ENCODE data around the gene KRT5. TPM values are rescaled to one million over a fixed set of nuclear protein-coding genes. Genes with fewer than 3 reads are reported as not detected.
"Not testable (repeated sequence)": the region's sequence is repeated elsewhere in the genome, so short reads cannot be mapped to it uniquely, and the experiment has no call there.

Gene KRT5
- total RNA-seq, 6 experiments from 2014 or later: 0.66 TPM; not detected in 5

- Histone ChIP-seq H3K4me3 (no peak overlapping the region), H3K36me3 (no peaks in the 10 kb centered on the region), H3K9me3 (no peaks in the 10 kb centered on the region), H3K27me3 (no peaks in the 10 kb centered on the region), H3K27ac (no peak overlapping the region), H3K4me1 (no peaks in the 10 kb centered on the region)
- WGBS (ENCODE audit: insufficient coverage, low coverage, low lambda C conversion rate, missing lambda C conversion rate): 36% methylated on average over 1 of the region's 1 CpG
- intact Hi-C loops (cut with DNase I): no loop called here
- TF ChIP-seq POLR2A (IDR thresholded peaks at IDR 0.05) (no peak), CTCF (IDR thresholded peaks at IDR 0.05) (no peak)
- DNase-seq (no peak), ATAC-seq (no peak)
These were observed 17.3 kb downstream of the KRT5 start for GRCh38 chr12:52502877-52503276.

- H3K27me3 ChIP-seq: no peaks in the 10 kb centered on the region
- no peak overlapping the region for H3K27ac ChIP-seq
- no peaks in the 10 kb centered on the region for H3K9me3 ChIP-seq
- DNase-seq (no peak), ATAC-seq (no peak)
- H3K4me1 ChIP-seq: no peaks in the 10 kb centered on the region
- 88% methylated on average over 7 of the region's 7 CpGs for WGBS (ENCODE audit: insufficient coverage, low coverage, low lambda C conversion rate, missing lambda C conversion rate)
- TF ChIP-seq POLR2A (IDR thresholded peaks at IDR 0.05): no peak
- no peak for TF ChIP-seq CTCF (IDR thresholded peaks at IDR 0.05)
- no peaks in the 10 kb centered on the region for H3K36me3 ChIP-seq
- intact Hi-C loops (cut with DNase I): no loop called here
- H3K4me3 ChIP-seq: no peak overlapping the region
These were observed 18.7 kb downstream of the KRT5 start for GRCh38 chr12:52501490-52501889.

- H3K27me3 ChIP-seq; ATAC-seq; H3K9me3 ChIP-seq; H3K27ac ChIP-seq; DNase-seq; H3K36me3 ChIP-seq; H3K4me1 ChIP-seq; intact Hi-C loops (cut with DNase I); H3K4me3 ChIP-seq: not testable (repeated sequence)
- WGBS (ENCODE audit: insufficient coverage, low coverage, low lambda C conversion rate, missing lambda C conversion rate): 66% methylated on average over 4 of the region's 6 CpGs
These were observed 19.6 kb downstream of the KRT5 start for GRCh38 chr12:52500574-52500973.

- no peaks in the 10 kb centered on the region for H3K27me3 ChIP-seq
- H3K4me1 ChIP-seq: no peaks in the 10 kb centered on the region
- WGBS (ENCODE audit: insufficient coverage, low coverage, low lambda C conversion rate, missing lambda C conversion rate): 55% methylated on average over 5 of the region's 5 CpGs
- no peak overlapping the region for H3K4me3 ChIP-seq
- no peak overlapping the region for H3K27ac ChIP-seq
- ATAC-seq: no peak
- no peak for TF ChIP-seq POLR2A (IDR thresholded peaks at IDR 0.05)
- TF ChIP-seq CTCF (IDR thresholded peaks at IDR 0.05): no peak
- no peaks in the 10 kb centered on the region for H3K9me3 ChIP-seq
- H3K36me3 ChIP-seq: no peaks in the 10 kb centered on the region
- DNase-seq: no peak
- intact Hi-C loops (cut with DNase I): no loop called here
These were observed 20.2 kb downstream of the KRT5 start for GRCh38 chr12:52499806-52500560.

GRCh38 chr12:52498946-52499345 lies 21.2 kb downstream of the KRT5 start:
- intact Hi-C loops (cut with DNase I): no loop called here
- H3K9me3 ChIP-seq: no peaks in the 10 kb centered on the region
- no peak for TF ChIP-seq CTCF (IDR thresholded peaks at IDR 0.05)
- TF ChIP-seq POLR2A (IDR thresholded peaks at IDR 0.05): no peak
- no peaks in the 10 kb centered on the region for H3K36me3 ChIP-seq
- no peak overlapping the region for H3K4me3 ChIP-seq
- WGBS (ENCODE audit: insufficient coverage, low coverage, low lambda C conversion rate, missing lambda C conversion rate): 50% methylated on average over 1 of the region's 1 CpG
- no peaks in the 10 kb centered on the region for H3K27me3 ChIP-seq
- ATAC-seq (no peak), DNase-seq (no peak)
- H3K4me1 ChIP-seq: no peaks in the 10 kb centered on the region
- no peak overlapping the region for H3K27ac ChIP-seq

Data from right lobe of liver (tissue), 6 donors.